ENCODE data around the gene SHOC1.
A peak's percentile ranks its signal among the peaks of the same experiment; 100 is the strongest.

SHOC1 gene

GRCh38 chr9:111805830-111806241 is 11.1 kb upstream of the SHOC1 start:
- Histone ChIP-seq H3K36me3 (ENCODE audit: control insufficient read depth, insufficient read depth, low read length) (no peaks in the 10 kb centered on the region), H3K27me3 (replicated peaks; ENCODE audit: control insufficient read depth, insufficient read depth, low read length) (no peaks in the 10 kb centered on the region), H3K4me3 (replicated peaks; ENCODE audit: low read depth, low read length) (no peak overlapping the region)
- DNase-seq (ENCODE audit: extremely low read depth, insufficient read length), result no peak
- no peak for TF ChIP-seq CTCF (IDR thresholded peaks at IDR 0.05; ENCODE audit: insufficient read depth, low read length, poor library complexity, severe bottlenecking)

- no peak for DNase-seq (ENCODE audit: extremely low read depth, insufficient read length)
- Histone ChIP-seq H3K27me3 (replicated peaks; ENCODE audit: control insufficient read depth, insufficient read depth, low read length) (no peaks in the 10 kb centered on the region), H3K4me3 (replicated peaks; ENCODE audit: low read depth, low read length) (no peak overlapping the region), H3K36me3 (ENCODE audit: control insufficient read depth, insufficient read depth, low read length) (no peaks in the 10 kb centered on the region)
- no peak for TF ChIP-seq CTCF (IDR thresholded peaks at IDR 0.05; ENCODE audit: insufficient read depth, low read length, poor library complexity, severe bottlenecking)
Measured at GRCh38 chr9:111805262-111805661, 10.5 kb upstream of the SHOC1 start.

- no peaks in the 10 kb centered on the region for H3K27me3 ChIP-seq (replicated peaks; ENCODE audit: control insufficient read depth, insufficient read depth, low read length)
- no peak for DNase-seq (ENCODE audit: extremely low read depth, insufficient read length)
- no peaks in the 10 kb centered on the region for H3K36me3 ChIP-seq (ENCODE audit: control insufficient read depth, insufficient read depth, low read length)
- TF ChIP-seq CTCF (IDR thresholded peaks at IDR 0.05; ENCODE audit: insufficient read depth, low read length, poor library complexity, severe bottlenecking), result no peak
- H3K4me3 ChIP-seq (replicated peaks; ENCODE audit: low read depth, low read length), result no peak overlapping the region
Measured at GRCh38 chr9:111804636-111805035, 9.9 kb upstream of the SHOC1 start.

- TF ChIP-seq CTCF (IDR thresholded peaks at IDR 0.05; ENCODE audit: insufficient read depth, low read length, poor library complexity, severe bottlenecking), result no peak
- peak; percentile 25 for DNase-seq (ENCODE audit: extremely low read depth, insufficient read length)
- no peaks in the 10 kb centered on the region for H3K27me3 ChIP-seq (replicated peaks; ENCODE audit: control insufficient read depth, insufficient read depth, low read length)
- no peak overlapping the region for H3K4me3 ChIP-seq (replicated peaks; ENCODE audit: low read depth, low read length)
- H3K36me3 ChIP-seq (ENCODE audit: control insufficient read depth, insufficient read depth, low read length), result no peaks in the 10 kb centered on the region
Measured at GRCh38 chr9:111803924-111804323, 9.2 kb upstream of the SHOC1 start.

- H3K27me3 ChIP-seq (replicated peaks; ENCODE audit: control insufficient read depth, insufficient read depth, low read length), result no peaks in the 10 kb centered on the region
- H3K4me3 ChIP-seq (replicated peaks; ENCODE audit: low read depth, low read length), result no peak overlapping the region
- H3K36me3 ChIP-seq (ENCODE audit: control insufficient read depth, insufficient read depth, low read length), result no peaks in the 10 kb centered on the region
- DNase-seq (ENCODE audit: extremely low read depth, insufficient read length), result no peak
- no peak for TF ChIP-seq CTCF (IDR thresholded peaks at IDR 0.05; ENCODE audit: insufficient read depth, low read length, poor library complexity, severe bottlenecking)
Measured at GRCh38 chr9:111799915-111800526, 5.3 kb upstream of the SHOC1 start.

- DNase-seq (ENCODE audit: extremely low read depth, insufficient read length), result no peak
- H3K27me3 ChIP-seq (replicated peaks; ENCODE audit: control insufficient read depth, insufficient read depth, low read length), result no peaks in the 10 kb centered on the region
- H3K4me3 ChIP-seq (replicated peaks; ENCODE audit: low read depth, low read length), result no peak overlapping the region
- TF ChIP-seq CTCF (IDR thresholded peaks at IDR 0.05; ENCODE audit: insufficient read depth, low read length, poor library complexity, severe bottlenecking), result no peak
- no peaks in the 10 kb centered on the region for H3K36me3 ChIP-seq (ENCODE audit: control insufficient read depth, insufficient read depth, low read length)
Measured at GRCh38 chr9:111799506-111799905, 4.8 kb upstream of the SHOC1 start.

Measured in GM06990 (cell line).